Neuronal stem cell (in vitro differentiated cells): ENCODE data around the gene TARDBP.
A peak's percentile ranks its signal among the peaks of the same experiment; 100 is the strongest.
"Not testable (repeated sequence)": the region's sequence is repeated elsewhere in the genome, so short reads cannot be mapped to it uniquely, and the experiment has no call there.

Experiments used
- DNase-seq: peaks from one replicate; pipeline ENCODE4 v3.0.0-alpha.2; 2013; ENCODE audit warnings: low spot score
- H2AFZ ChIP-seq: one replicate; pipeline ENCODE4 v1.6.1; 2013; ENCODE audit warnings: mild to moderate bottlenecking, low read length, inconsistent platforms
- H2AK5ac ChIP-seq: 2 replicates; pipeline ENCODE4 v1.6.1; 2013; ENCODE audit warnings: low read depth, mild to moderate bottlenecking, inconsistent platforms, low read length, moderate library complexity, mixed read lengths
- H2BK120ac ChIP-seq: 2 replicates; pipeline ENCODE4 v1.6.1; 2013; ENCODE audit warnings: low read depth, mild to moderate bottlenecking, inconsistent platforms, low read length, moderate library complexity, mixed read lengths
- H2BK12ac ChIP-seq: one replicate; pipeline ENCODE4 v1.6.1; 2013; ENCODE audit warnings: low read length, inconsistent platforms
- H2BK15ac ChIP-seq: 2 replicates; pipeline ENCODE4 v1.6.1; 2013; ENCODE audit warnings: mild to moderate bottlenecking, low read length, inconsistent platforms, mixed read lengths
- H2BK5ac ChIP-seq: one replicate; pipeline ENCODE4 v1.6.1; 2013; ENCODE audit warnings: inconsistent platforms, mild to moderate bottlenecking, low read length, moderate library complexity
- H3K14ac ChIP-seq: one replicate; pipeline ENCODE4 v1.6.1; 2013; ENCODE audit warnings: low read length, inconsistent platforms
- H3K18ac ChIP-seq: 2 replicates; pipeline ENCODE4 v1.6.1; 2013; ENCODE audit warnings: low read length, inconsistent platforms
- H3K23ac ChIP-seq: 2 replicates; pipeline ENCODE4 v1.6.1; 2013; ENCODE audit warnings: low read depth, mild to moderate bottlenecking, mixed read lengths, low read length, inconsistent platforms; ENCODE audit not compliant: poor library complexity
- H3K27ac ChIP-seq: replicated peaks from 3 replicates; pipeline ENCODE4 v1.5.1; 2013; ENCODE audit warnings: low read length, inconsistent platforms
- H3K27me3 ChIP-seq, 3 experiments: 2 replicates each; pipeline ENCODE4 v1.6.1; 2013; ENCODE audit warnings: low read length in 3 of 3, mild to moderate bottlenecking in 2 of 3, inconsistent platforms in 1 of 3, low read depth in 1 of 3, mixed read lengths in 1 of 3, moderate library complexity in 1 of 3; ENCODE audit not compliant: control insufficient read depth in 3 of 3, insufficient read depth in 3 of 3
- H3K36me3 ChIP-seq, 2 donors: replicated peaks in 1 of 2; 2 replicates each; pipeline ENCODE4 v1.6.1; 2013; ENCODE audit warnings: low read length in 2 of 2; ENCODE audit not compliant: control insufficient read depth in 2 of 2, insufficient read depth in 2 of 2
- H3K4ac ChIP-seq: 2 replicates; pipeline ENCODE4 v1.6.1; 2013; ENCODE audit warnings: inconsistent platforms, mild to moderate bottlenecking, low read length, moderate library complexity
- H3K4me1 ChIP-seq, 2 donors: 1 replicate in 1 of 2; 2 replicates in 1 of 2; pipeline ENCODE4 v1.6.1; 2013; ENCODE audit warnings: low read length in 2 of 2, low read depth in 1 of 2; ENCODE audit not compliant: control insufficient read depth in 2 of 2, insufficient read depth in 1 of 2
- H3K4me2 ChIP-seq: one replicate; pipeline ENCODE4 v1.6.1; 2013; ENCODE audit warnings: mild to moderate bottlenecking, low read length, inconsistent platforms; ENCODE audit not compliant: insufficient read depth, poor library complexity, severe bottlenecking
- H3K4me3 ChIP-seq, 2 donors: 2 replicates each; pipeline ENCODE4 v1.5.1; 2013; ENCODE audit warnings: low read length in 2 of 2, mild to moderate bottlenecking in 2 of 2, inconsistent platforms in 1 of 2, moderate library complexity in 1 of 2
- H3K79me1 ChIP-seq: one replicate; pipeline ENCODE4 v1.6.1; 2013; ENCODE audit warnings: low read depth, mild to moderate bottlenecking, inconsistent platforms, low read length, moderate library complexity
- H3K9ac ChIP-seq: one replicate; pipeline ENCODE4 v1.6.1; 2013; ENCODE audit warnings: mild to moderate bottlenecking, low read depth, low read length, inconsistent platforms; ENCODE audit not compliant: poor library complexity
- H3K9me3 ChIP-seq, 2 donors: replicated peaks in 1 of 2; 2 replicates each; pipeline versions ENCODE3 to v1.6.1; 2013; ENCODE audit warnings: low read length in 2 of 2, mild to moderate bottlenecking in 2 of 2, inconsistent platforms in 1 of 2, low read depth in 1 of 2, mixed read lengths in 1 of 2, moderate library complexity in 1 of 2; ENCODE audit not compliant: control insufficient read depth in 2 of 2, insufficient read depth in 1 of 2
- H4K8ac ChIP-seq: one replicate; pipeline ENCODE4 v1.6.1; 2013; ENCODE audit warnings: low read depth, mild to moderate bottlenecking, inconsistent platforms, low read length, moderate library complexity
- H4K91ac ChIP-seq: one replicate; pipeline ENCODE4 v1.6.1; 2013; ENCODE audit warnings: low read length, low read depth, mild to moderate bottlenecking, inconsistent platforms; ENCODE audit not compliant: poor library complexity
- WGBS, 2 donors: extraction: QIAGEN DNeasy Blood & Tissue Kit; methylation state at CpG; one replicate each; pipeline ENCODE4 v1.1.7; 2013; ENCODE audit warnings: missing lambda C conversion rate in 2 of 2, mixed read lengths in 1 of 2; ENCODE audit not compliant: insufficient read length in 2 of 2, insufficient replicate concordance in 1 of 2; ENCODE audit errors: extremely low coverage in 2 of 2; 5-methylcytosine and 5-hydroxymethylcytosine counted together

Gene TARDBP

GRCh38 chr1:11028018-11028417, 15.6 kb downstream of the TARDBP start:
- no CpG with 5 or more reads among the region's 3 CpGs for WGBS, 2 donors
- H4K8ac ChIP-seq, result no peak overlapping the region
- H3K36me3 ChIP-seq, result peaks cover 12 to 73% of the 10 kb centered on the region in 2 donors

GRCh38 chr1:11030865-11031264, 18.4 kb downstream of the TARDBP start:
- Histone ChIP-seq H4K8ac (no peak overlapping the region), H3K23ac (no peak overlapping the region), H3K9me3 (no peaks in the 10 kb centered on the region), H3K14ac (no peak overlapping the region), H3K4me3 (no peak overlapping the region), H2BK5ac (no peak overlapping the region), H4K91ac (no peak overlapping the region), H3K18ac (no peak overlapping the region), H2AK5ac (no peak overlapping the region), H2BK15ac (no peak overlapping the region), H2BK12ac (no peak overlapping the region), H3K4me1 (no peaks in the 10 kb centered on the region), H3K9ac (no peak overlapping the region), H3K27me3 (no peaks in the 10 kb centered on the region), H3K4me2 (no peak overlapping the region), H3K4ac (no peak overlapping the region), H3K27ac (no peak overlapping the region), H2AFZ (no peak overlapping the region), H2BK120ac (no peak overlapping the region), H3K36me3 (peaks cover 4 to 45% of the 10 kb centered on the region in 2 donors), H3K79me1 (peaks cover 3% of the 10 kb centered on the region)
- WGBS, 2 donors, result no CpG with 5 or more reads among the region's 9 CpGs
- DNase-seq, result no peak

More at GRCh38 chr1:11028018-11028417, 15.6 kb downstream of the TARDBP start:
- Histone ChIP-seq H3K4ac (no peak overlapping the region), H2BK15ac (no peak overlapping the region), H3K4me2 (no peak overlapping the region), H3K9me3 (no peaks in the 10 kb centered on the region), H3K4me1 (no peaks in the 10 kb centered on the region), H2AK5ac (no peak overlapping the region), H3K9ac (no peak overlapping the region), H3K27ac (no peak overlapping the region), H3K4me3 (no peak overlapping the region), H3K79me1 (peaks cover 3% of the 10 kb centered on the region), H2AFZ (no peak overlapping the region), H4K91ac (no peak overlapping the region), H3K18ac (no peak overlapping the region), H2BK12ac (no peak overlapping the region), H3K27me3 (no peaks in the 10 kb centered on the region), H3K14ac (no peak overlapping the region), H2BK5ac (no peak overlapping the region), H2BK120ac (no peak overlapping the region), H3K23ac (no peak overlapping the region)
- no peak for DNase-seq

GRCh38 chr1:11031624-11032262, 19.3 kb downstream of the TARDBP start:
- Histone ChIP-seq H2BK5ac (no peak overlapping the region), H3K23ac (no peak overlapping the region), H3K79me1 (peaks cover 3% of the 10 kb centered on the region), H3K9me3 (no peaks in the 10 kb centered on the region), H3K14ac (no peak overlapping the region), H3K9ac (no peak overlapping the region), H2BK12ac (no peak overlapping the region), H2AK5ac (no peak overlapping the region), H3K27me3 (no peaks in the 10 kb centered on the region), H3K27ac (no peak overlapping the region), H3K4me1 (no peaks in the 10 kb centered on the region), H2AFZ (no peak overlapping the region), H3K4me2 (no peak overlapping the region), H4K8ac (no peak overlapping the region), H2BK15ac (no peak overlapping the region), H3K36me3 (peaks cover 3 to 36% of the 10 kb centered on the region in 2 donors), H3K4ac (no peak overlapping the region), H2BK120ac (no peak overlapping the region), H3K18ac (no peak overlapping the region), H3K4me3 (no peak overlapping the region), H4K91ac (no peak overlapping the region)
- no CpG with 5 or more reads among the region's 10 CpGs for WGBS, 2 donors
- DNase-seq, result no peak

GRCh38 chr1:11037019-11037739, 24.7 kb downstream of the TARDBP start:
- H3K9me3 ChIP-seq, H2BK15ac ChIP-seq, H3K27me3 ChIP-seq, H4K8ac ChIP-seq, H3K14ac ChIP-seq, H2AK5ac ChIP-seq, H4K91ac ChIP-seq, H2BK120ac ChIP-seq, H3K9ac ChIP-seq, H2BK12ac ChIP-seq, H3K4me2 ChIP-seq, H2BK5ac ChIP-seq, H3K79me1 ChIP-seq, DNase-seq, H3K23ac ChIP-seq, H3K4me1 ChIP-seq, H3K4ac ChIP-seq, H3K18ac ChIP-seq, H3K4me3 ChIP-seq, H3K27ac ChIP-seq, H3K36me3 ChIP-seq: not testable (repeated sequence)
- H2AFZ ChIP-seq, result peak overlapping the region; percentile 65
- WGBS, 2 donors, result no CpG with 5 or more reads among the region's 18 CpGs
